ENCODE data around the gene BRICD5.
A peak's percentile ranks its signal among the peaks of the same experiment; 100 is the strongest.

BRICD5 gene

GRCh38 chr16:2196981-2197511, 13.6 kb downstream of the BRICD5 start:
- no peak for DNase-seq

- DNase-seq = no peak
Observed at GRCh38 chr16:2196162-2196980, 14.3 kb downstream of the BRICD5 start, which contains the start of gene CASKIN1. Gene CASKIN1 (minus strand): TSS chr16:2196605. CDS start chr16:2196432, 173 bp downstream.

GRCh38 chr16:2195322-2196161, 15.1 kb downstream of the BRICD5 start:
- DNase-seq = no peak

- peak; percentile 87 for DNase-seq
Observed at GRCh38 chr16:2194852-2195321, 15.8 kb downstream of the BRICD5 start.

- DNase-seq = no peak
Observed at GRCh38 chr16:2194166-2194834, 16.4 kb downstream of the BRICD5 start.

GRCh38 chr16:2191446-2191706, 19.3 kb downstream of the BRICD5 start:
- DNase-seq = no peak

GRCh38 chr16:2190659-2191445, 19.8 kb downstream of the BRICD5 start:
- DNase-seq = no peak

- no peak for DNase-seq
Observed at GRCh38 chr16:2190002-2190658, 20.5 kb downstream of the BRICD5 start.

- no peak for DNase-seq
Observed at GRCh38 chr16:2189252-2189893, 21.3 kb downstream of the BRICD5 start.

- no peak for DNase-seq
Observed at GRCh38 chr16:2188395-2188794, 22.3 kb downstream of the BRICD5 start.

GRCh38 chr16:2187212-2187611, 23.5 kb downstream of the BRICD5 start:
- no peak for DNase-seq

- no peak for DNase-seq
Observed at GRCh38 chr16:2186505-2186904, 24.2 kb downstream of the BRICD5 start.

- DNase-seq = no peak
Observed at GRCh38 chr16:2186064-2186463, 24.6 kb downstream of the BRICD5 start.

- DNase-seq = no peak
Observed at GRCh38 chr16:2184962-2185361, 25.7 kb downstream of the BRICD5 start.

- DNase-seq = no peak
Observed at GRCh38 chr16:2184346-2184745, 26.3 kb downstream of the BRICD5 start.

- DNase-seq = no peak
Observed at GRCh38 chr16:2183671-2184070, 27.0 kb downstream of the BRICD5 start.

GRCh38 chr16:2181952-2182351, 28.7 kb downstream of the BRICD5 start:
- no peak for DNase-seq

- DNase-seq = no peak
Observed at GRCh38 chr16:2180962-2181923, 29.4 kb downstream of the BRICD5 start.

- no peak for DNase-seq
Observed at GRCh38 chr16:2180461-2180860, 30.2 kb downstream of the BRICD5 start.

- DNase-seq = no peak
Observed at GRCh38 chr16:2179576-2179975, 31.1 kb downstream of the BRICD5 start.
